Activated CD4-positive, alpha-beta T cell treated with anti-CD3 and anti-CD28 coated beads for 1 hour (primary cell): ENCODE data around the gene MYO1D.

ENCODE experiments used
- DNase-seq: peaks from one replicate; pipeline ENCODE4 v3.0.0-alpha.2; 2020

MYO1D gene

GRCh38 chr17:32496395-32497073 is 380.4 kb downstream of the MYO1D start:
- no peak for DNase-seq

GRCh38 chr17:32495359-32496231 is 381.3 kb downstream of the MYO1D start:
- no peak for DNase-seq

- no peak for DNase-seq
These were observed 382.1 kb downstream of the MYO1D start for GRCh38 chr17:32494621-32495358.

- DNase-seq = no peak
These were observed 382.9 kb downstream of the MYO1D start for GRCh38 chr17:32493976-32494513.

- DNase-seq = no peak
These were observed 383.4 kb downstream of the MYO1D start for GRCh38 chr17:32493571-32493970.

- no peak for DNase-seq
These were observed 384.2 kb downstream of the MYO1D start for GRCh38 chr17:32492648-32493289.

- DNase-seq = no peak
These were observed 384.7 kb downstream of the MYO1D start for GRCh38 chr17:32492264-32492589.

- DNase-seq = no peak
These were observed 385.3 kb downstream of the MYO1D start for GRCh38 chr17:32491371-32492263.

- no peak for DNase-seq
These were observed 386.8 kb downstream of the MYO1D start for GRCh38 chr17:32490101-32490482.

- no peak for DNase-seq
These were observed 387.4 kb downstream of the MYO1D start for GRCh38 chr17:32489320-32490100.

GRCh38 chr17:32488604-32489180 is 388.2 kb downstream of the MYO1D start:
- DNase-seq = no peak

- no peak for DNase-seq
These were observed 388.8 kb downstream of the MYO1D start for GRCh38 chr17:32488177-32488542.

- DNase-seq = no peak
These were observed 389.3 kb downstream of the MYO1D start for GRCh38 chr17:32487473-32488176.

- peak; percentile 50 for DNase-seq
These were observed 390.0 kb downstream of the MYO1D start, which contains the start of gene CDK5R1 for GRCh38 chr17:32486701-32487472. Gene CDK5R1, plus strand, starts transcription at chr17:32486993. Its CDS starts 628 bp downstream, at chr17:32487621.

GRCh38 chr17:32486111-32486700 is 390.7 kb downstream of the MYO1D start:
- peak; percentile 58 for DNase-seq

- DNase-seq = no peak
These were observed 391.4 kb downstream of the MYO1D start for GRCh38 chr17:32485261-32486110.

- DNase-seq = no peak
These were observed 392.3 kb downstream of the MYO1D start for GRCh38 chr17:32484628-32485027.

GRCh38 chr17:32484041-32484461 is 392.9 kb downstream of the MYO1D start:
- DNase-seq = no peak
